ENCODE data around the gene NHLRC4. TPM values are rescaled to one million over a fixed set of nuclear protein-coding genes. Genes with fewer than 3 reads are reported as not detected.

Gene NHLRC4
- total RNA-seq, 1 experiment from 2014 or later, result 0.12 TPM

DNA sequence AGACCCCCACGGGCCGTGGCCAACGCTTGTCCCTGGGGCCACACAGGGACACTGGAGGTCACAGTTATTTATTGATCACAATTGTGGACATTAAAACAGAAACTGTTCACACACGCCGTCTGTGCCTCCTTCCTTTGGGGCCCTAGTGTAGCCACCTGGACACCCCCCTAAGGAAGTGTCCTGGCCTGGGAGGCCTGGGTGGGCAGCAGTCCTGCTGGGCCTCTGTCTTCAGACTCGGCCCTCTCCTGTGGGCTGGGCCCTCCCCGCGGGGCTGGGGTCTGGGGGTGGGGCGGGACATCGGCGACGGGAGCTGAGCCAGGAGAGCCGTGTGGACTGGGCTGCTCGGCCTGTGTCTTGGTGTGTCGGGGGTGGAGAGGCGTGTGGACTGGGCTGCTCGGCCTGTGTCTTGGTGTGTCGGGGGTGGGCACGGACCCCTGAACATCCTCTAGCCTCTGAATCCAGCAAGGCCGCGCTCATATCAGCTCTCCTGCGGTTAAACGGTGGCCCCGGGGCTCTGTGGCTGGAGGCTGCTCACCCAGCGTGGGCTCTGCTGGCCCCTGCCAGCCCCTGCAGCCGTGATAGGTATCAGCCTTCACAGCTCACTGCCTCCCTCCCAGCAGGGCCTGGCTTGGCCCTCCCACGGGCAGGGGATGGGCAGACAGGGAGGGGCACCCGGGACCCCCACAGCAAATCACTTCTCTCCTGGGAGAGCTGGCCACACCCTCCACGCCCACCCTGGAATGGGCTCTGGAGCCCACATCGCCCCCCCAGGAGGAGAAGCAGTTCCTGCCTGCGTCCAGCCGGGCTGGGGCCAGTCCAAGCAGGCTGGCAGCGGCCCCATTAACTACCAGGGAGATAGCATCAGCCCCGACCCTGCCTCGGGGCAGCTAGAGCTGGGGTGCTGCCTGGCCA, 1.1 kb upstream of the NHLRC4 start:
- DNase-seq (ENCODE audit: low read depth), result peak; percentile 57

- no peak for DNase-seq (ENCODE audit: low read depth)
Observed at GRCh38 chr16:567373-568256, 810 bp downstream of the NHLRC4 start.

DNA sequence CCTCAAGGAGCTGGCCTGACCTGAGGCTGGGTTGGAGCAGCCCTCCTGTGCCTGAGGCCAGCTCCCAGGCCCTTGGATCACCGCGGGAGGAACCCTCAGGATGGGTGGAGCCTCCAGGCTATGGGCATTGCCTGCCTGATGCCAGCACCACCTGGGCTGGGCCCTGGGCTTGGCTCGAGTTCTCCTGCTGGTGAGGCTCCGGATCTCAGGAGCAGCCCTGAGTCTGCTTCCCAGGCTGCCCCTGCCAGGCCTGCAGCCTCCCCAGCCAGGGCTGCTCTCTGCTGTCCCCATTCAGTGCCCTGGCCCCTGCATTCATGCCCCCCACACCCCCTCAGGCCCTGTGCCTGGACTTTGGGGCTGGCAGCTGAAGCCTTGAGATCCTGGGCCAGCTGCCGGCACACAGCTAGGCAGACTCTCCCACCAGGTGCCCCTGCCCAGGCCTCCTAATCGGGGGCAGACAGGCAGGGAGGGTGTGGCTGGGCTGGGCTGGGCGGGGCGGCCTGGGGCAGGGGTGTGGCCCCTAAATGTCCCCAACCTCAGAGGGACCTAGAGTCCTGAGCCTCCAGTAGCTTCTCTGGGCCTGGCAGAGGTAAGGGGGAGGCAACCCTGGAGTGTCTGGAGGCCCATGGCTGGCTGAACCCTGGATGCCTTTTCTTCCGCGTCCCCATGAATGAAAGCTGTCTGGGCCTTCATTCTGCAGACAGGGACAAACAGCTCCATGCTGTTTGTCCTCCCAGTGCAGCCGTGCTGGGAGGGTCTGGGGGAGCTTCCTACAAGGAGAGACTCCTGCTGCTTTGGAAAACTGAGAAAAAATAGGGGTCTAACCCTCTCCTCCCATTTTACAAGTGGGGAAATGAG, 1.8 kb downstream of the NHLRC4 start:
- DNase-seq (ENCODE audit: low read depth), result no peak

GRCh38 chr16:569445-570254, 2.8 kb downstream of the NHLRC4 start, which contains the start of gene PIGQ:
TSS of gene PIGQ (plus strand) at chr16:569968. CDS start at chr16:574075, 4,107 bp downstream.
- peak; percentile 47 for DNase-seq (ENCODE audit: low read depth)

DNA sequence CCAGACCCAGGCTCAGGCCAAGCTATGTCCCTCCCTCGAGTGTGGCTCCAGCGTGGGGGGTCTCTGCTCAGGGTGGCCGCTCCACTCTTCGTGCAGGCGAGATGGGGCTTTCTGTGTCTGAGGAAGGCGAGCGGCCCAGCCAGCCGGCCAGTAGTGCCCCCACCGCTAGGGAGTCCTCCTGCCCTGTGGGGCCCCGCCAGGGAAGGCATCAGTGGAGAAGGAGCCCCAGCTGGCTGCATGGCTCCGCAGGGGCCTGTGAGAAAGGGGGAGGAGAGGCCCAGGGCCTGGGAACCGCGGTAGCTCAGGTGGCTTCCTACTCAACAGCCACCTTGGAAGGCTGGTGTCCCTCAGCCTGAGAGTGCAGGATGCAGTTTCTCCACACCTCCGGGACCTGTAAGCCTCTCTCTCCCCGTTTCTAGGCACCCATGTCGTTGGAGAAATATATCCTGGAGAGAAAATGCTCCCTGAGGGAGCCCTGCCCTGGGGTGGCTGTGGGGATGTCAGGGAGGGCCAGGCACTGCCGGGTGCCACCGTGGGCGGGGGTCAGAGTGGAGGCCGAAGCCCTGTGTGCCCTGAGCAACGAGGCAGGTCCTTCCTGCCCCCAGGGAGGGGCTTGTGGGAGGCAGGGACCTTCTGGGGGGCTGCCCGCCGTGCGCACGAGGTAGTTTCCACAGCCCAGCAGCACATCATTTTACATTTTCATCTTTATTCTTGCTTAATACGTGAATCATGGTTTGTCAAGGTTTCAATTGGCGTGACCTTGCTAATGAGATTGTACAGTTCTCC, 6.3 kb downstream of the NHLRC4 start:
- DNase-seq (ENCODE audit: low read depth), result no peak

GRCh38 chr16:574021-574760, 7.4 kb downstream of the NHLRC4 start:
- no peak for DNase-seq (ENCODE audit: low read depth)

DNA sequence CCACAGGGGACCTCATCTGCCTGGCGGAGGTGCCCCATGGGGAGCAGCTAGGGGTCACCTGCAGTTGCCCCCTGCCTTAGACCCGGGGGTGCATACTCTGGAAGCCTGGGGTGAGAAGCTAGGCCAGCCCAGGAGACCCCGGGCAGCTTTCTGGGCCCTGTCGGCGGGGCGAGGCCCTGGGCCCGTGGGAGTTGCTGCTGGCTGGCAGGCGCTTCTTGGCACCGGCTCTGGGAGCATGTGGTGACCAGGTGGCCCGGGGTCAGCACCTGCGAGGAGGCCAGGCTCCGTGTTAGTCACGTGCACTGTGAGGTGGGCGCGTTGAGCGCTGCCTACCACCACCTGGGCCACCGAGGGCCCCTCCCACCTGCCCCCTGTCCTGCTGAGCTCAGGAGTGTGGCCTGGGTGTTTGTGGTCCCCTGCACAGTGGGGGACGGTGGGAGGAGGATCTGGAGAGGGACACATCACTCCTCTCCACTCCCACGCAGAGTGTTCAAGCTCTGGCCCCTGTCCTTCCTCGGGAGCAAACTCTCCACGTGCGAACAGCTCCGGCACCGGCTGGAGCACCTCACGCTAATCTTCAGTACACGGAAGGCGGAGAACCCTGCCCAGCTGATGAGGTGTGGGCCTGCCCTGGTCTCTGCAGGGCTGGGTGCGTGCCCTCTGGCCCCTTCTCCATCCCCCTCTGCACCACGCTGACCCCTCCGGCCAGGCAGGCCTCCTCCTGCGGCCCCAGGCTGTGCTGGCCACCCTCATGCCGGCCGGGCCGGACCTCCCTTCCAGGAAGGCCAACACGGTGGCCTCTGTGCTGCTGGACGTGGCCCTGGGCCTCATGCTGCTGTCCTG, 8.8 kb downstream of the NHLRC4 start:
- DNase-seq (ENCODE audit: low read depth), result no peak

- DNase-seq (ENCODE audit: low read depth), result no peak
Observed at GRCh38 chr16:576197-576822, 9.5 kb downstream of the NHLRC4 start.

GRCh38 chr16:576823-577201, 10.0 kb downstream of the NHLRC4 start:
- DNase-seq (ENCODE audit: low read depth), result no peak

DNA sequence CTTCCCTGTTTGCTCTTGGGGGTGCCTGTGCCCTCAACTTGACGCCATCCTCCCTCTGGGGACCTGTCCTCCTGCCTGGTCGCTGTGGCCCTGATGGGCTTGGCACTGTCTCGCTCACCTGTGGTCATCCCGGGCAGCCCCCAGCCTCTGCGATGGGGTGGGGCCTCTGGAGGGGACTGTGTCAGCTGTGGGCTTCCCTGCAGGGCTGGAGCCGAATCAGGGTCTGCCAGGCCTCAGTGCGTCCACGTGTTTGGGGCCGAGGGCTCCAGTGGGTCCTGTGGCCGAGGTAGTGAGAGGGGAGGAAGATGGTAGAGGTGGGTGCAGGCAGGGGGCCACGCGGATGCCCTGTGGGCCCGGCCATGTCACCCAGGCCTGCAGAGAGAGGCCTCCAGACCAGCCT, 11.0 kb downstream of the NHLRC4 start:
- no peak for DNase-seq (ENCODE audit: low read depth)

- no peak for DNase-seq (ENCODE audit: low read depth)
Observed at GRCh38 chr16:578232-578869, 11.5 kb downstream of the NHLRC4 start.

DNA sequence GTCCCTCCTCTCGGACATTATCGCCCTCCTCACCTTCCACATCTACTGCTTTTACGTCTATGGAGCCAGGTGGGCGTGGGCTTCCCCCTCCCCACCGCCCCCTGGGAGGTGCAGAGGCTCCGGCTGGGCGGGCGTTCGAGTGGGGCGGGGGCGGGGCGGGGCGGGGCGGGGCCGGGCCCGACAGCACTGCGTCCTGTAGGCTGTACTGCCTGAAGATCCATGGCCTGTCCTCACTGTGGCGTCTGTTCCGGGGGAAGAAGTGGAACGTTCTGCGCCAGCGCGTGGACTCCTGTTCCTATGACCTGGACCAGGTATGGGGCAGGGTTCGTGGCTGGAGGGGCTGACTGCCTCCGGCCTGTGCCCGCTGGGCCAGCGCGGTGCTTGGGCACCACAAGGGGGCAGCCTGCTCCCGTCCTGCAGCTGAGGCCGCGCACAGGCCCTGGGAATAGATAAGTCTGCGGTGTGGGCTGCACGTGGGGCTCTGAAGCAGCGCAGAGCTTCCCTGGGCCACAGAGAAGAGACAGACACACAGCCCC, 12.1 kb downstream of the NHLRC4 start:
- no peak for DNase-seq (ENCODE audit: low read depth)

DNA sequence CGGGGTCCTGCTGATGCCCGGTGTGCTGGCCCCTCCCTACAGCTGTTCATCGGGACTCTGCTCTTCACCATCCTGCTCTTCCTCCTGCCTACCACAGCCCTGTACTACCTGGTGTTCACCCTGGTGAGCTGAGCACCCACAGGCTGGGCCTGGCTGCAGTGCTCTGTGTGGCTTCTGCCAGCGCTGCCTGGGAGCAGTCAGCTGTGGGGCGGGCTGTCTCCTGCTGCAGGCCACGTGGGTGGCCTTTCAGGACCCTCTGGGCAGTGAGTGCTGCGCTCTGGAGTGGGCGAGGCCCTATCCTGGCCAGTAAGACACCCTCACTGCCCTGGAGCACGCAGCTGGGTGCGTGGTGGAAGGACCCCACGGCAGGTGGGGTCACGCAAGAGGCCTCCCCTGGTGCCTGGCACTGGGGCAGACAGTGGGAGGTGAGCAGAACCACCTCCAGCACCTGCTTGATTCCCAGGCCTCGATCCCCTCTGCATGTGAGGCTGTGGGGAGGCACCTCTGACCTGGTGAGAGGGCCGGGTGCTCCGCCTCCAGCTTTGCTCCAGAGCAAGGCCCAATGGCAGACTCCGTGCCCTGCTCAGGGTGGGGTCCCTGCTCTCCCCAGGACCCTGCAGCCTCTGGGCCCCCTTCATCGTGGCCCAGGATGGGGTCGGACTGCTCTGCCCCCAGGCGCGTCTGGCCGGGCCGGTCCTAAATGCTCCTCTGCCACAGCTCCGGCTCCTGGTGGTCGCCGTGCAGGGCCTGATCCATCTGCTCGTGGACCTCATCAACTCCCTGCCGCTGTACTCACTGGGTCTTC, 13.5 kb downstream of the NHLRC4 start:
- no peak for DNase-seq (ENCODE audit: low read depth)

DNA sequence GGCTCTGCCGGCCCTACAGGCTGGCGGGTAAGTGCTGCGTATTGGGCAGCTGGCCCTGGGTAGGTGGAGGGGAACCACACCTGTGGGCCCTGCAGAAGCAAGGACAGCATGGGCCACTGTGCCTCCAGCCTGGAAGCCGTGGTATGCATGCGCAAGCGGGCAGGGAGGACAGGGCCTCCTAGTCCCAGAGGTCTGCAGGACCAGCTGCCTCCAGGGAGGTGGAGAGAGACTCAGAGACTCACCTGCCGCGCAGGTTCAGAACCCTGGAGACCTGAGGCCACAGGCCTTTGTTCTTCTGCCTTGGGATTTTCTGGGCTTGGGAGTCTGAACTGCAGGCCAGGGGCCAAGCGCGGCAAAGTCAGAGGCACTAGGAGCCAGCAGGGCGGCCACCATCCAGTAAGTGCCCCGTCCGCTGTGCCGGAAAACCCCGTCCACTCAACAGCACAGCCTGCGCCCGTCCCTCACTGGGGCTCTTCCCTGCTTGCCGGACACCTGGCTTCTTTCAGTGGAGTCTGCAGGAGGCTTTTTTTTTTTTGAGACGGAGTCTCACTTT, 14.2 kb downstream of the NHLRC4 start:
- no peak for DNase-seq (ENCODE audit: low read depth)

- DNase-seq (ENCODE audit: low read depth), result no peak
Observed at GRCh38 chr16:582218-582613, 15.4 kb downstream of the NHLRC4 start.

Measured in M059J (cell line).